Activated B cell treated with CpG ODN at 0.5 μM for 24 hours (primary cell): Measurements from ENCODE around the gene TMEM69. TPM values are rescaled to one million over a fixed set of nuclear protein-coding genes. Genes with fewer than 3 reads are reported as not detected.
"Not testable (repeated sequence)": the region's sequence is repeated elsewhere in the genome, so short reads cannot be mapped to it uniquely, and the experiment has no call there.

Experiments used
- ATAC-seq: fragments of 200-7000 bp; cut with Tn5 transposase; one replicate; pipeline ENCODE4 v1.10.0; 2021; ENCODE audit warnings: low read depth, mild to moderate bottlenecking, moderate library complexity
- CTCF ChIA-PET: fragments of 350-600 bp; sonication (Branson Sonifier 250); formaldehyde crosslinking; loops from one replicate; lab custom pipeline; 2021; ENCODE audit warnings: antibody characterized with exemption; lab: Charles Lee
- POLR2A ChIA-PET: fragments of 350-600 bp; sonication (Branson Sonifier 250); formaldehyde crosslinking; loops from one replicate; lab custom pipeline; 2021; ENCODE audit warnings: antibody characterized with exemption; lab: Charles Lee
- DNase-seq: peaks from one replicate; pipeline ENCODE4 v3.0.0; 2022
- H3K27ac Mint-ChIP-seq: one replicate; pipeline ENCODE4 v1.8.0; 2020; ENCODE audit warnings: mixed read lengths
- H3K27me3 Mint-ChIP-seq: one replicate; pipeline ENCODE4 v1.8.0; 2021; ENCODE audit warnings: mixed read lengths
- H3K36me3 Mint-ChIP-seq: one replicate; pipeline ENCODE4 v1.8.0; 2021; ENCODE audit warnings: low read depth, mixed read lengths
- H3K4me1 Mint-ChIP-seq: one replicate; pipeline ENCODE4 v1.8.0; 2021; ENCODE audit warnings: mixed read lengths
- H3K4me3 Mint-ChIP-seq: one replicate; pipeline ENCODE4 v1.8.0; 2020; ENCODE audit warnings: mild to moderate bottlenecking, mixed read lengths
- H3K9me3 Mint-ChIP-seq: one replicate; pipeline ENCODE4 v1.8.0; 2020; ENCODE audit warnings: mixed read lengths
- intact Hi-C: fragments of 100-400 bp; cut with micrococcal nuclease; formaldehyde crosslinking; loops from one replicate; pipeline ENCODE4 v1.15.1; 2024
- total RNA-seq: library from RNA; stranded (reverse); gene quantifications from 2 replicates; pipeline ENCODE4 v1.2.3, GENCODE V29; 2022
- TF ChIP-seq, protein P1 (sequence below): fragments of 200-600 bp; IDR thresholded peaks from one replicate; pipeline ENCODE4 v1.8.0; 2022; ENCODE audit warnings: antibody characterized with exemption, mild to moderate bottlenecking

The TMEM69 gene
- total RNA-seq, 1 donor from 2014 or later: 26.6 TPM

- CTCF ChIA-PET: no interaction called here
- POLR2A ChIA-PET: no interaction called here
- TF ChIP-seq, protein P1, sequence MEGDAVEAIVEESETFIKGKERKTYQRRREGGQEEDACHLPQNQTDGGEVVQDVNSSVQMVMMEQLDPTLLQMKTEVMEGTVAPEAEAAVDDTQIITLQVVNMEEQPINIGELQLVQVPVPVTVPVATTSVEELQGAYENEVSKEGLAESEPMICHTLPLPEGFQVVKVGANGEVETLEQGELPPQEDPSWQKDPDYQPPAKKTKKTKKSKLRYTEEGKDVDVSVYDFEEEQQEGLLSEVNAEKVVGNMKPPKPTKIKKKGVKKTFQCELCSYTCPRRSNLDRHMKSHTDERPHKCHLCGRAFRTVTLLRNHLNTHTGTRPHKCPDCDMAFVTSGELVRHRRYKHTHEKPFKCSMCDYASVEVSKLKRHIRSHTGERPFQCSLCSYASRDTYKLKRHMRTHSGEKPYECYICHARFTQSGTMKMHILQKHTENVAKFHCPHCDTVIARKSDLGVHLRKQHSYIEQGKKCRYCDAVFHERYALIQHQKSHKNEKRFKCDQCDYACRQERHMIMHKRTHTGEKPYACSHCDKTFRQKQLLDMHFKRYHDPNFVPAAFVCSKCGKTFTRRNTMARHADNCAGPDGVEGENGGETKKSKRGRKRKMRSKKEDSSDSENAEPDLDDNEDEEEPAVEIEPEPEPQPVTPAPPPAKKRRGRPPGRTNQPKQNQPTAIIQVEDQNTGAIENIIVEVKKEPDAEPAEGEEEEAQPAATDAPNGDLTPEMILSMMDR: no peak
- no peaks in the 10 kb centered on the region for H3K4me1 Mint-ChIP-seq
- H3K27ac Mint-ChIP-seq: no peak overlapping the region
- no peak for ATAC-seq
- intact Hi-C loops: no loop called here
- no peak for DNase-seq
- H3K9me3 Mint-ChIP-seq: peaks cover 7% of the 10 kb centered on the region
- no peaks in the 10 kb centered on the region for H3K27me3 Mint-ChIP-seq
- peaks cover 33% of the 10 kb centered on the region for H3K36me3 Mint-ChIP-seq
- no peak overlapping the region for H3K4me3 Mint-ChIP-seq
Observed at GRCh38 chr1:45704637-45705036, 16.7 kb downstream of the TMEM69 start.

GRCh38 chr1:45713711-45714110 is 25.7 kb downstream of the TMEM69 start:
- POLR2A ChIA-PET: interaction anchor here (0.7 kb wide), 1 partner anchor 150 kb away, joined by 3 read pairs; no protein-coding TSS in a partner anchor
- TF ChIP-seq, protein P1: no peak

GRCh38 chr1:45716700-45717099 is 28.7 kb downstream of the TMEM69 start:
- Mint-ChIP-seq H3K9me3 (no peaks in the 10 kb centered on the region), H3K4me3 (no peak overlapping the region), H3K27me3 (no peaks in the 10 kb centered on the region), H3K36me3 (peaks cover 36% of the 10 kb centered on the region), H3K4me1 (no peaks in the 10 kb centered on the region), H3K27ac (no peak overlapping the region)
- ATAC-seq: no peak
- ChIA-PET CTCF (no interaction called here), POLR2A (no interaction called here)
- TF ChIP-seq, protein P1: no peak
- intact Hi-C loops: no loop called here
- DNase-seq: no peak

More at GRCh38 chr1:45713711-45714110, 25.7 kb downstream of the TMEM69 start:
- H3K36me3 Mint-ChIP-seq: peaks cover 42% of the 10 kb centered on the region
- CTCF ChIA-PET: no interaction called here
- H3K9me3 Mint-ChIP-seq: no peaks in the 10 kb centered on the region
- intact Hi-C loops: no loop called here
- DNase-seq: no peak
- no peaks in the 10 kb centered on the region for H3K4me1 Mint-ChIP-seq
- no peaks in the 10 kb centered on the region for H3K27me3 Mint-ChIP-seq
- no peak for ATAC-seq
- no peak overlapping the region for H3K27ac Mint-ChIP-seq
- H3K4me3 Mint-ChIP-seq: no peak overlapping the region

DNA sequence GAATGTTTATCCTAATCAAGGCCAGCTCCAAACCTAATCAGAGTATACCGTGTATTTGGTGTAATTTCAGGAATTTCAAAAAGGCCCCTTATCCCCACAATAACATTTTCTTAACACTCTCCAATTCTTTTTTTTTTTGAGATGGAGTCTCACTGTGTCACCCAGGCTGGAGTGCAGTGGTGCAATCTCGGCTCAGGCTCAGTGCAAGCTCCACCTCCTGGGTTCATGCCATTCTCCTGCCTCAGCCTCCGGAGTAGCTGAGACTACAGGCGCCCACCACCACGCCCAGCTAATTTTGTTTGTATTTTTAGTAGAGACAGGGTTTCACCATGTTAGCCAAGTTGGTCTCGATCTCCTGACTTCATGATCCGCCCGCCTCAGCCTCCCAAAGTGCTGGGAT is 29.4 kb downstream of the TMEM69 start:
- intact Hi-C loops, DNase-seq, H3K4me1 Mint-ChIP-seq, CTCF ChIA-PET, ATAC-seq, H3K4me3 Mint-ChIP-seq, H3K9me3 Mint-ChIP-seq, H3K27ac Mint-ChIP-seq, POLR2A ChIA-PET, H3K27me3 Mint-ChIP-seq: not testable (repeated sequence)
- peaks cover 32% of the 10 kb centered on the region for H3K36me3 Mint-ChIP-seq

DNA sequence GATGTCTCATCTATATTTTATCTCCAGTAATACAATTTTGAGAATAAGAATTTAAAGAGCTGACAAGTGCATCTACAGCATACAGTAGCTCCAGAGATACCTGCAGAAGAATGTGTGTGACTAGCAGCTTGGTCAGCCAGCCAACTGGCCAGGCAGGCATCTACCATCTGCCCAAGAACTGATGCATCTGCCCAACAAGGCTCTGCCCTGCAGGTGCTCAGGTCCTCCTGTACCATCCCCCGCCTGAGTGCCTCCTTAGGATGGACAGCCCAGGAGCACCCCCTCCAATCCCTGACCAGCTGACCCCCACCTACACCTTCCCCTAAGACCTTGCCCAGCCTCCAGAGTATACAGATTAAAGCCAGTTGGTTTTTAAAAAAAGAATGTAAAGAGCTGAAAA is 30.3 kb downstream of the TMEM69 start:
- Mint-ChIP-seq H3K9me3 (no peaks in the 10 kb centered on the region), H3K4me1 (no peaks in the 10 kb centered on the region), H3K27me3 (no peaks in the 10 kb centered on the region), H3K36me3 (peaks cover 34% of the 10 kb centered on the region), H3K4me3 (no peak overlapping the region), H3K27ac (no peak overlapping the region)
- ATAC-seq (no peak), DNase-seq (no peak)
- intact Hi-C loops: no loop called here
- ChIA-PET POLR2A (no interaction called here), CTCF (no interaction called here)
- TF ChIP-seq, protein P1: no peak

GRCh38 chr1:45721207-45721606 is 33.2 kb downstream of the TMEM69 start:
- ATAC-seq: no peak
- CTCF ChIA-PET: interaction anchor here (0.8 kb wide), 1 partner anchor 71 kb away, joined by 3 read pairs; no protein-coding TSS in a partner anchor
- POLR2A ChIA-PET: no interaction called here

More at GRCh38 chr1:45721207-45721606, 33.2 kb downstream of the TMEM69 start:
- no peaks in the 10 kb centered on the region for H3K4me1 Mint-ChIP-seq
- H3K27me3 Mint-ChIP-seq: no peaks in the 10 kb centered on the region
- TF ChIP-seq, protein P1: no peak
- intact Hi-C loops: no loop called here
- peaks cover 23% of the 10 kb centered on the region for H3K36me3 Mint-ChIP-seq
- H3K4me3 Mint-ChIP-seq: no peak overlapping the region
- H3K9me3 Mint-ChIP-seq: no peaks in the 10 kb centered on the region
- no peak for DNase-seq
- H3K27ac Mint-ChIP-seq: no peak overlapping the region
